ENCODE measurements around the gene ASPSCR1. TPM values are rescaled to one million over a fixed set of nuclear protein-coding genes. Genes with fewer than 3 reads are reported as not detected.
A peak's percentile ranks its signal among the peaks of the same experiment; 100 is the strongest.

Gene ASPSCR1
- total and polyA plus RNA-seq, 10 of the 15 experiments (the other 5 are each of a cell fraction or from before 2014, with no cell fraction given) = 1.5 to 48.4 (median 25.4) TPM

DNA sequence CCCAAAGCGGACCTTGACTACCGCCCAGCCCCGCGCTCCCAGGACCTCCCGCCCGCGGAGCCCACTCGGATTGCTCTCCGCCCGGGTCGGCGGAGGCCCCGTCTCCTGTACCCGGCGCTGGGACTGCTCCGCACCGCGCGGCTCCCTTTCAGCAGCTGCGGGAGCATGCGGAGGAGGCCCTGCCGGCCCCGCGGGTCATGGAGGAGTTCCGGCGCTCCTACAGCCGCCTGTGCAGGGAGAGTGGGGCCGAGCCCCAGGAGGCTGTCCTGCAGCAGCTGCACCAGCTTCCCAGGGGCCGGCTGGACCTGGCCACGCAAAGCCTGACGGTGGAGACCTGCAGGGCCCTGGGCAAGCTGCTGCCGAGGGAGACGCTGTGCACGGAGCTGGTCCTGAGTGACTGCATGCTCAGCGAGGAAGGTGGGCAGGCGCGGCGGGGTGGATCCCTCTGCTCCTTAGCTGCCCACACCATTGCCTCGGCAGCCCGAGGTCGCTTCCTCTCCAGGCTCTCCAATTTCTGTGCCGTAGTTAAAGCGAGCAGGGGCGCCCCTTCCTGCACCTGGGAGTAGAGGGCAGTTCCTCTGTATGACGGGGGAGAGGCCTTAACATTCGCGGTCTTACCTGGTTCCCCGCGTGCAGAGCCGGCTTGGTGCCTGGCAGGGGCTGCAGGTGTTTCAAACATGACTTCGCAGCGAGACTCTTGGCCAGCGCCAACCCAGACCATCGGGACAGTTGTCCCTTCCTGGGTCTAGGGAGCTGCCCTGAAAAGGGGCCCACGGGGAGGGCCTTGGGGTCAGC lies 46.2 kb downstream of the ASPSCR1 start:
- DNase-seq (ENCODE audit: low read depth, low spot score) = no peak
- ChIA-PET POLR2A (interaction anchor here (0.6 to 2.6 kb wide), 8 partner anchors 14 to 132 kb away, joined by 3 to 13 read pairs (median 4); partner anchors contain the start of genes ALYREF, ANAPC11, DCXR and FASN), RAD21 (ENCODE audit: unreplicated experiment) (interaction anchor here (1.0 to 4.4 kb wide), 6 partner anchors 11 to 131 kb away, joined by 3 to 68 read pairs (median 10); partner anchors contain the start of genes DCXR and NOTUM)
- TF ChIP-seq, protein P1, sequence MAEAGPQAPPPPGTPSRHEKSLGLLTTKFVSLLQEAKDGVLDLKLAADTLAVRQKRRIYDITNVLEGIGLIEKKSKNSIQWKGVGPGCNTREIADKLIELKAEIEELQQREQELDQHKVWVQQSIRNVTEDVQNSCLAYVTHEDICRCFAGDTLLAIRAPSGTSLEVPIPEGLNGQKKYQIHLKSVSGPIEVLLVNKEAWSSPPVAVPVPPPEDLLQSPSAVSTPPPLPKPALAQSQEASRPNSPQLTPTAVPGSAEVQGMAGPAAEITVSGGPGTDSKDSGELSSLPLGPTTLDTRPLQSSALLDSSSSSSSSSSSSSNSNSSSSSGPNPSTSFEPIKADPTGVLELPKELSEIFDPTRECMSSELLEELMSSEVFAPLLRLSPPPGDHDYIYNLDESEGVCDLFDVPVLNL (IDR thresholded peaks at IDR 0.05; ENCODE audit: low read depth, low read length) = no peak
- TF ChIP-seq PAX8 (IDR thresholded peaks at IDR 0.05) (no peak), MEF2B (IDR thresholded peaks at IDR 0.05; ENCODE audit: partially characterized antibody, poor library complexity, severe bottlenecking) (peak; percentile 18), SPI1 (IDR thresholded peaks at IDR 0.05; ENCODE audit: borderline replicate concordance, insufficient read depth, low read depth, low read length) (0 out of 2 replicates have a peak, but pooled peaks have one; percentile 1), MXI1 (IDR thresholded peaks at IDR 0.05; ENCODE audit: low read depth, low read length) (no peak), DPF2 (IDR thresholded peaks at IDR 0.05) (0 out of 2 replicates have a peak, but pooled peaks have one; percentile 26), CHD4 (IDR thresholded peaks at IDR 0.05) (no peak), RBBP5 (conservative IDR thresholded peaks at IDR 0.05) (no peak), WRNIP1 (IDR thresholded peaks at IDR 0.05; ENCODE audit: borderline replicate concordance, low read depth, low read length) (no peak), ZNF24 (IDR thresholded peaks at IDR 0.05) (no peak), HDGF (IDR thresholded peaks at IDR 0.05) (no peak; the same call in 1 of the 2 replicates), SMARCA5 (IDR thresholded peaks at IDR 0.05) (0 out of 2 replicates have a peak, but pooled peaks have one; percentile 50), SREBF1 (IDR thresholded peaks at IDR 0.05; ENCODE audit: low read length) (no peak), LARP7 (IDR thresholded peaks at IDR 0.05) (peak; percentile 68; the same call in 1 of the 2 replicates), KAT2A (conservative IDR thresholded peaks at IDR 0.05; ENCODE audit: control insufficient read depth, low read depth, low read length) (no peak)
- TF ChIP-seq, protein P2, sequence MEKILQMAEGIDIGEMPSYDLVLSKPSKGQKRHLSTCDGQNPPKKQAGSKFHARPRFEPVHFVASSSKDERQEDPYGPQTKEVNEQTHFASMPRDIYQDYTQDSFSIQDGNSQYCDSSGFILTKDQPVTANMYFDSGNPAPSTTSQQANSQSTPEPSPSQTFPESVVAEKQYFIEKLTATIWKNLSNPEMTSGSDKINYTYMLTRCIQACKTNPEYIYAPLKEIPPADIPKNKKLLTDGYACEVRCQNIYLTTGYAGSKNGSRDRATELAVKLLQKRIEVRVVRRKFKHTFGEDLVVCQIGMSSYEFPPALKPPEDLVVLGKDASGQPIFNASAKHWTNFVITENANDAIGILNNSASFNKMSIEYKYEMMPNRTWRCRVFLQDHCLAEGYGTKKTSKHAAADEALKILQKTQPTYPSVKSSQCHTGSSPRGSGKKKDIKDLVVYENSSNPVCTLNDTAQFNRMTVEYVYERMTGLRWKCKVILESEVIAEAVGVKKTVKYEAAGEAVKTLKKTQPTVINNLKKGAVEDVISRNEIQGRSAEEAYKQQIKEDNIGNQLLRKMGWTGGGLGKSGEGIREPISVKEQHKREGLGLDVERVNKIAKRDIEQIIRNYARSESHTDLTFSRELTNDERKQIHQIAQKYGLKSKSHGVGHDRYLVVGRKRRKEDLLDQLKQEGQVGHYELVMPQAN (conservative IDR thresholded peaks at IDR 0.05) = peak; percentile 46
- TF ChIP-seq, protein P3, sequence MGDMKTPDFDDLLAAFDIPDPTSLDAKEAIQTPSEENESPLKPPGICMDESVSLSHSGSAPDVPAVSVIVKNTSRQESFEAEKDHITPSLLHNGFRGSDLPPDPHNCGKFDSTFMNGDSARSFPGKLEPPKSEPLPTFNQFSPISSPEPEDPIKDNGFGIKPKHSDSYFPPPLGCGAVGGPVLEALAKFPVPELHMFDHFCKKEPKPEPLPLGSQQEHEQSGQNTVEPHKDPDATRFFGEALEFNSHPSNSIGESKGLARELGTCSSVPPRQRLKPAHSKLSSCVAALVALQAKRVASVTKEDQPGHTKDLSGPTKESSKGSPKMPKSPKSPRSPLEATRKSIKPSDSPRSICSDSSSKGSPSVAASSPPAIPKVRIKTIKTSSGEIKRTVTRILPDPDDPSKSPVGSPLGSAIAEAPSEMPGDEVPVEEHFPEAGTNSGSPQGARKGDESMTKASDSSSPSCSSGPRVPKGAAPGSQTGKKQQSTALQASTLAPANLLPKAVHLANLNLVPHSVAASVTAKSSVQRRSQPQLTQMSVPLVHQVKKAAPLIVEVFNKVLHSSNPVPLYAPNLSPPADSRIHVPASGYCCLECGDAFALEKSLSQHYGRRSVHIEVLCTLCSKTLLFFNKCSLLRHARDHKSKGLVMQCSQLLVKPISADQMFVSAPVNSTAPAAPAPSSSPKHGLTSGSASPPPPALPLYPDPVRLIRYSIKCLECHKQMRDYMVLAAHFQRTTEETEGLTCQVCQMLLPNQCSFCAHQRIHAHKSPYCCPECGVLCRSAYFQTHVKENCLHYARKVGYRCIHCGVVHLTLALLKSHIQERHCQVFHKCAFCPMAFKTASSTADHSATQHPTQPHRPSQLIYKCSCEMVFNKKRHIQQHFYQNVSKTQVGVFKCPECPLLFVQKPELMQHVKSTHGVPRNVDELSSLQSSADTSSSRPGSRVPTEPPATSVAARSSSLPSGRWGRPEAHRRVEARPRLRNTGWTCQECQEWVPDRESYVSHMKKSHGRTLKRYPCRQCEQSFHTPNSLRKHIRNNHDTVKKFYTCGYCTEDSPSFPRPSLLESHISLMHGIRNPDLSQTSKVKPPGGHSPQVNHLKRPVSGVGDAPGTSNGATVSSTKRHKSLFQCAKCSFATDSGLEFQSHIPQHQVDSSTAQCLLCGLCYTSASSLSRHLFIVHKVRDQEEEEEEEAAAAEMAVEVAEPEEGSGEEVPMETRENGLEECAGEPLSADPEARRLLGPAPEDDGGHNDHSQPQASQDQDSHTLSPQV (IDR thresholded peaks at IDR 0.05) = no peak

More for the DNA sequence above, 46.2 kb downstream of the ASPSCR1 start:
- peaks cover 14% of the 10 kb centered on the region for H3K4me1 ChIP-seq (ENCODE audit: control insufficient read depth, insufficient read depth, low read length)
- peak overlapping the region; percentile 21 for H3K9ac ChIP-seq (ENCODE audit: control insufficient read depth, insufficient read depth, low read length)
- no peaks in the 10 kb centered on the region for H4K20me1 ChIP-seq (ENCODE audit: control insufficient read depth, insufficient read depth)
- intact Hi-C loops (cut with micrococcal nuclease; ENCODE audit: unreplicated experiment) = loop anchor here (5.0 kb wide), 1 partner anchor 161 kb away; the partner anchor contains the start of gene P4HB
- SMC1A ChIA-PET (ENCODE audit: uncharacterized antibody, unreplicated experiment) = interaction anchor here (0.9 to 1.7 kb wide), 3 partner anchors 14 to 64 kb away, joined by 3 to 4 read pairs (median 4); partner anchors contain the start of gene DCXR
- H3K79me2 ChIP-seq (ENCODE audit: control insufficient read depth, insufficient read depth, low read length) = peaks cover 26% of the 10 kb centered on the region
- no peaks in the 10 kb centered on the region for H3K9me3 ChIP-seq (replicated peaks; ENCODE audit: control insufficient read depth, insufficient read depth, low read length)
- no peaks in the 10 kb centered on the region; a peak in 2 of 4 replicates for H3K36me3 ChIP-seq (ENCODE audit: control insufficient read depth in 2 of 2, insufficient read depth in 2 of 2, low read length in 1 of 2)
- H3K27me3 ChIP-seq (replicated peaks in 1 of 2; ENCODE audit: control insufficient read depth in 2 of 2, insufficient read depth in 2 of 2, low read length in 1 of 2) = no peaks in the 10 kb centered on the region
- WGBS (ENCODE audit: insufficient coverage, insufficient replicate concordance, low lambda C conversion rate, missing lambda C conversion rate) = 5% methylated on average over 37 of the region's 55 CpGs
- peak overlapping the region; percentile 80 for H2AFZ ChIP-seq (ENCODE audit: control insufficient read depth, low read depth, low read length)
- ATAC-seq = peak; percentile 3
- peak overlapping the region; percentile 7; the same call in 1 of the 2 replicates for H3K27ac ChIP-seq (ENCODE audit: control insufficient read depth, insufficient read depth)
- H3K4me3 ChIP-seq = peak overlapping the region; percentile 95
- in situ Hi-C loops (cut with MboI) = no loop called here
- CTCF ChIA-PET = interaction anchor here (0.6 to 5.0 kb wide), 9 partner anchors 12 to 289 kb away, joined by 3 to 89 read pairs (median 5); partner anchors contain the start of genes DCXR and NOTUM
- peak overlapping the region; percentile 96 for H3K4me2 ChIP-seq (ENCODE audit: control insufficient read depth, insufficient read depth)
- FAIRE-seq = no peak
- no TSS peak for BruUV-seq (replicated peaks)
